Neural cell (in vitro differentiated cells): ENCODE measurements around the gene RNF157. TPM values are rescaled to one million over a fixed set of nuclear protein-coding genes. Genes with fewer than 3 reads are reported as not detected.
"Not testable (repeated sequence)": the region's sequence is repeated elsewhere in the genome, so short reads cannot be mapped to it uniquely, and the experiment has no call there.

Experiments used
- H2AFZ ChIP-seq: fragments of 200-600, 300-800 bp; sonication (generic), shearing (Covaris generic); 2 replicates; pipeline ENCODE4 v1.6.0; 2014; ENCODE audit warnings: low read depth, mild to moderate bottlenecking, antibody characterized with exemption, low read length, moderate library complexity
- H3F3A ChIP-seq: fragments of 200-600 bp; shearing (Covaris generic); 2 replicates; pipeline ENCODE4 v1.6.1; 2016; ENCODE audit warnings: mild to moderate bottlenecking, moderate library complexity, mixed read lengths, antibody characterized with exemption, low read length; ENCODE audit not compliant: insufficient read depth, poor library complexity, severe bottlenecking
- H3K27ac ChIP-seq: fragments of 200-600, 300-800 bp; sonication (generic), shearing (Covaris generic); 2 replicates; pipeline ENCODE4 v1.5.1; 2014; ENCODE audit warnings: mild to moderate bottlenecking, low read length, moderate library complexity
- H3K27me3 ChIP-seq: fragments of 300-800, 200-600 bp; sonication (generic), shearing (Covaris generic); 2 replicates; pipeline ENCODE4 v1.6.0; 2014; ENCODE audit warnings: mild to moderate bottlenecking, low read depth, low read length, moderate library complexity; ENCODE audit not compliant: insufficient read depth
- H3K36me3 ChIP-seq: fragments of 300-800, 200-600 bp; sonication (generic), shearing (Covaris generic); 2 replicates; pipeline ENCODE4 v1.5.1; 2014; ENCODE audit warnings: mild to moderate bottlenecking, antibody characterized with exemption, low read length, moderate library complexity; ENCODE audit not compliant: insufficient read depth
- H3K4me2 ChIP-seq: fragments of 300-800, 200-600 bp; sonication (generic), shearing (Covaris generic); 2 replicates; pipeline ENCODE4 v1.6.0; 2014; ENCODE audit warnings: mild to moderate bottlenecking, low read length
- H3K4me3 ChIP-seq: fragments of 300-800, 200-600 bp; sonication (generic), shearing (Covaris generic); 2 replicates; pipeline ENCODE4 v1.5.1; 2014; ENCODE audit warnings: mild to moderate bottlenecking, low read length, moderate library complexity
- H3K79me2 ChIP-seq: fragments of 200-600 bp; shearing (Covaris generic); replicated peaks from 2 replicates; pipeline ENCODE4 v1.6.0; 2014; ENCODE audit warnings: mild to moderate bottlenecking, low read length, moderate library complexity; ENCODE audit not compliant: insufficient read depth
- H3K9ac ChIP-seq: fragments of 300-800, 200-600 bp; sonication (generic), shearing (Covaris generic); 2 replicates; pipeline ENCODE4 v1.6.1; 2016; ENCODE audit warnings: mild to moderate bottlenecking, low read length, mixed read lengths
- H3K9me2 ChIP-seq: fragments of 200-600 bp; shearing (Covaris generic); 2 replicates; pipeline ENCODE4 v1.6.1; 2016; ENCODE audit warnings: mild to moderate bottlenecking, low read length, mixed read lengths; ENCODE audit not compliant: insufficient read depth
- H3K9me3 ChIP-seq: fragments of 200-600, 300-800 bp; sonication (generic), shearing (Covaris generic); 2 replicates; pipeline ENCODE4 v1.6.1; 2016; ENCODE audit warnings: mild to moderate bottlenecking, mixed run types, low read length, moderate library complexity, mixed read lengths
- H4K20me1 ChIP-seq: fragments of 200-600 bp; shearing (Covaris generic); 2 replicates; pipeline ENCODE4 v1.6.1; 2016; ENCODE audit warnings: mild to moderate bottlenecking, mixed run types; ENCODE audit not compliant: insufficient read depth
- EP300 ChIP-seq: fragments of 450-650 bp; conservative IDR thresholded peaks from 2 replicates; pipeline ENCODE4 v1.6.1; 2014; ENCODE audit warnings: antibody characterized with exemption, mild to moderate bottlenecking, moderate library complexity; ENCODE audit not compliant: poor library complexity, severe bottlenecking
- EZH2 ChIP-seq: fragments of 200-600, 300-800 bp; shearing (Covaris generic), sonication (generic); IDR thresholded peaks from 2 replicates; pipeline ENCODE4 v1.6.1; 2014; ENCODE audit warnings: antibody characterized with exemption, low read length, borderline replicate concordance, mild to moderate bottlenecking; ENCODE audit not compliant: insufficient read depth, poor library complexity, severe bottlenecking
- MXI1 ChIP-seq: fragments of 450-650 bp; conservative IDR thresholded peaks from 2 replicates; pipeline ENCODE4 v1.6.1; 2014; ENCODE audit warnings: antibody characterized with exemption, mild to moderate bottlenecking; ENCODE audit not compliant: poor library complexity, severe bottlenecking
- POLR2AphosphoS5 ChIP-seq: IDR thresholded peaks from 2 replicates; pipeline ENCODE4 v1.6.1; 2012
- RAD21 ChIP-seq: fragments of 450-650 bp; conservative IDR thresholded peaks from 2 replicates; pipeline ENCODE4 v1.6.1; 2014; ENCODE audit warnings: antibody characterized with exemption, mild to moderate bottlenecking, moderate library complexity
- SMC3 ChIP-seq: fragments of 450-650 bp; conservative IDR thresholded peaks from 2 replicates; pipeline ENCODE4 v1.6.1; 2014; ENCODE audit warnings: antibody characterized with exemption, mild to moderate bottlenecking, moderate library complexity; ENCODE audit not compliant: poor library complexity
- TAF1 ChIP-seq: IDR thresholded peaks from 2 replicates; pipeline ENCODE4 v1.6.1; 2012; ENCODE audit warnings: low read depth
- polyA plus RNA-seq: library from polyadenylated mRNA; depleted of rRNA; stranded (reverse); fragments of >200 nt; gene quantifications from 2 replicates; pipeline ENCODE4 v1.2.3, GENCODE V29; 2014
- TF ChIP-seq, protein P1 (sequence below): fragments of 450-650 bp; IDR thresholded peaks from 2 replicates; pipeline ENCODE4 v1.5.1; 2014; ENCODE audit warnings: antibody characterized with exemption, mild to moderate bottlenecking, moderate library complexity; ENCODE audit not compliant: poor library complexity, severe bottlenecking
- TF ChIP-seq, protein P2 (sequence below): IDR thresholded peaks from 2 replicates; pipeline ENCODE4 v1.6.1; 2012; ENCODE audit warnings: borderline replicate concordance

The RNF157 gene
- polyA plus RNA-seq, 1 donor from 2014 or later = 15.9 TPM

DNA sequence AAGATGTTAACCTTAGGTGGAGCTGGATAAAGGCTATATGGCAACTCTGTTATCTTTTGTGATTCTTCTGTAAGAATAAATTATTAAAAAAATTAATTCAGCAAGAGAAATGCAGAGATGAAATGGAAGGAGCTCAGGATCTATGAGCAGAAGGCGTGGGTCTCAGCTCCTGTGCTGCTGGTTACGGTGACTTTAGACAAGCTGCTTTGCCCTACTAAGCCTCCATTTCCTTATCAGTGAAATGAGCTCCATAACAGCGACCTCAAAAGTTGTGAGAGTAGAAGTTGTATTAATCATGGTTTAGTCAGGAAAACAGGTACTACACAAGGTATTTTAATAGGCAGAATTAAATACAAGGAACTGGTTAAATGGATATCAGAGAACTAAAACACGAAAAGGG, 51.0 kb downstream of the RNF157 start:
- Histone ChIP-seq H3K9ac (no peak overlapping the region), H3K79me2 (no peaks in the 10 kb centered on the region), H3K27me3 (no peaks in the 10 kb centered on the region), H2AFZ (no peak overlapping the region), H3K9me2 (no peaks in the 10 kb centered on the region), H3K36me3 (no peaks in the 10 kb centered on the region), H4K20me1 (no peaks in the 10 kb centered on the region), H3K4me2 (no peak overlapping the region), H3K27ac (no peak overlapping the region), H3K9me3 (no peaks in the 10 kb centered on the region), H3F3A (no peaks in the 10 kb centered on the region), H3K4me3 (no peak overlapping the region)
- TF ChIP-seq TAF1 (no peak), RAD21 (no peak), MXI1 (no peak), EP300 (no peak), SMC3 (no peak), EZH2 (no peak)
- TF ChIP-seq, protein P1, sequence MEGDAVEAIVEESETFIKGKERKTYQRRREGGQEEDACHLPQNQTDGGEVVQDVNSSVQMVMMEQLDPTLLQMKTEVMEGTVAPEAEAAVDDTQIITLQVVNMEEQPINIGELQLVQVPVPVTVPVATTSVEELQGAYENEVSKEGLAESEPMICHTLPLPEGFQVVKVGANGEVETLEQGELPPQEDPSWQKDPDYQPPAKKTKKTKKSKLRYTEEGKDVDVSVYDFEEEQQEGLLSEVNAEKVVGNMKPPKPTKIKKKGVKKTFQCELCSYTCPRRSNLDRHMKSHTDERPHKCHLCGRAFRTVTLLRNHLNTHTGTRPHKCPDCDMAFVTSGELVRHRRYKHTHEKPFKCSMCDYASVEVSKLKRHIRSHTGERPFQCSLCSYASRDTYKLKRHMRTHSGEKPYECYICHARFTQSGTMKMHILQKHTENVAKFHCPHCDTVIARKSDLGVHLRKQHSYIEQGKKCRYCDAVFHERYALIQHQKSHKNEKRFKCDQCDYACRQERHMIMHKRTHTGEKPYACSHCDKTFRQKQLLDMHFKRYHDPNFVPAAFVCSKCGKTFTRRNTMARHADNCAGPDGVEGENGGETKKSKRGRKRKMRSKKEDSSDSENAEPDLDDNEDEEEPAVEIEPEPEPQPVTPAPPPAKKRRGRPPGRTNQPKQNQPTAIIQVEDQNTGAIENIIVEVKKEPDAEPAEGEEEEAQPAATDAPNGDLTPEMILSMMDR = no peak

DNA sequence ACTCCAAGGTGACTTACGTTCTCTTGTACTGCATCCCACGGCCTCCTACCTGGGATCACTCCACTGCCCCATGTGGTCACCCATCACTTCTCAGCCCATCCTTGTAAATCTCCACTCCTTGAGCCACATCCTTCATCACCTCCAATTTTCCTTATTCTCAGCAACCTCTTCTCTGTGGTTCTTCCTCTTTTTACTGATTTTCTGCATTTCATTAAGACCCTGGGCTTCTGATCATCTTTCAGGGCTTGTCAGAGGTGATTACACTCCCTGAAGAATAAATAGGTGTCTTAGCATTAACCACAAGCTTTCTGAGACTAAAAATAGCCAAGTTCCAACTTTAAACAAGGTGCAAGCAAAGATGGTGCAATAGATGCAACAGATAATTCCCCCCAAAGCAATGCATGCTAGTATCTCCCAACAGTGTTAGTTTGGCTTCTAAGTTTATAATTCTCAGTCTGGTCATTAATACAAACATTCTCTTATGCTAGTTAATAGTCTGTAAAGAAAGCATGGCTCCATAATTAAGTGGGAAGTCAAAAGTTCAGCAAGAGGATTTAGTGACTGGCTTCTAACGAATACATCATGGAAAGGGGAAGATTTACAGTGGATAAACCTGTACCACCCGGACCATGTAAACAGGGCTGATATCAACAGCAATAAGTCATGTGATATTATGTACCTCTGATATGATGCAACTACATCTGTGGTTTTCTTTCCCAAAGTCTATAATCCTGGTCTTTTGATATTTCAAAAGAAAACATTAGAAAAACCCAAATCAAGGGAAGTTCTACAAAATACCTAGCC, 51.9 kb downstream of the RNF157 start:
- Histone ChIP-seq H3K27ac (no peak overlapping the region), H3K9me2 (no peaks in the 10 kb centered on the region), H3K9ac (no peak overlapping the region), H3K27me3 (no peaks in the 10 kb centered on the region), H3K4me2 (no peak overlapping the region), H3K4me3 (no peak overlapping the region), H2AFZ (no peak overlapping the region), H4K20me1 (no peaks in the 10 kb centered on the region), H3K79me2 (no peaks in the 10 kb centered on the region), H3K36me3 (no peaks in the 10 kb centered on the region), H3F3A (no peaks in the 10 kb centered on the region), H3K9me3 (no peaks in the 10 kb centered on the region)
- TF ChIP-seq, protein P2, sequence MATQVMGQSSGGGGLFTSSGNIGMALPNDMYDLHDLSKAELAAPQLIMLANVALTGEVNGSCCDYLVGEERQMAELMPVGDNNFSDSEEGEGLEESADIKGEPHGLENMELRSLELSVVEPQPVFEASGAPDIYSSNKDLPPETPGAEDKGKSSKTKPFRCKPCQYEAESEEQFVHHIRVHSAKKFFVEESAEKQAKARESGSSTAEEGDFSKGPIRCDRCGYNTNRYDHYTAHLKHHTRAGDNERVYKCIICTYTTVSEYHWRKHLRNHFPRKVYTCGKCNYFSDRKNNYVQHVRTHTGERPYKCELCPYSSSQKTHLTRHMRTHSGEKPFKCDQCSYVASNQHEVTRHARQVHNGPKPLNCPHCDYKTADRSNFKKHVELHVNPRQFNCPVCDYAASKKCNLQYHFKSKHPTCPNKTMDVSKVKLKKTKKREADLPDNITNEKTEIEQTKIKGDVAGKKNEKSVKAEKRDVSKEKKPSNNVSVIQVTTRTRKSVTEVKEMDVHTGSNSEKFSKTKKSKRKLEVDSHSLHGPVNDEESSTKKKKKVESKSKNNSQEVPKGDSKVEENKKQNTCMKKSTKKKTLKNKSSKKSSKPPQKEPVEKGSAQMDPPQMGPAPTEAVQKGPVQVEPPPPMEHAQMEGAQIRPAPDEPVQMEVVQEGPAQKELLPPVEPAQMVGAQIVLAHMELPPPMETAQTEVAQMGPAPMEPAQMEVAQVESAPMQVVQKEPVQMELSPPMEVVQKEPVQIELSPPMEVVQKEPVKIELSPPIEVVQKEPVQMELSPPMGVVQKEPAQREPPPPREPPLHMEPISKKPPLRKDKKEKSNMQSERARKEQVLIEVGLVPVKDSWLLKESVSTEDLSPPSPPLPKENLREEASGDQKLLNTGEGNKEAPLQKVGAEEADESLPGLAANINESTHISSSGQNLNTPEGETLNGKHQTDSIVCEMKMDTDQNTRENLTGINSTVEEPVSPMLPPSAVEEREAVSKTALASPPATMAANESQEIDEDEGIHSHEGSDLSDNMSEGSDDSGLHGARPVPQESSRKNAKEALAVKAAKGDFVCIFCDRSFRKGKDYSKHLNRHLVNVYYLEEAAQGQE = no peak
- TF ChIP-seq EP300 = no peak
- TF ChIP-seq MXI1 = no peak
- no peak for TF ChIP-seq SMC3
- TF ChIP-seq RAD21 = no peak
- TF ChIP-seq, protein P1 = no peak
- no peak for TF ChIP-seq EZH2
- TF ChIP-seq TAF1 = no peak
- no peak for TF ChIP-seq POLR2AphosphoS5

DNA sequence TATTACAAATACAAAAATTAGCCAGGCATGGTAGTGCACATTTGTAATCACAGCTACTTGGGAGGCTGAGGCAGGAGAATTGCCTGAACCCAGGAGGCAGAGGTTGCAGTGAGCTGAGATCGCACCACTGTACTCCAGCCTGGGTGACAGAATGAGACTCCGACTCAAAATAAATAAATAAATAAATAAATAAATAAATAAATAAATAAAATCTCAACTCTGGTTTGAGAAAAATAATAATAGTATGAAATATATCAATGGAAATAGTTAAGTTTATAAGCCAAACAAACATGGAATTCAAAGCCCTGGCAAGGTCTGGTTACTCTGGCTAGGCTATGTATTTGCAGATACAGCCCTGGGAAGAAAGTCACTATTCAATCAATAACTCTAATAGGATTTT, 53.5 kb downstream of the RNF157 start:
- not testable (repeated sequence) for H3K27me3 ChIP-seq, H3K9me2 ChIP-seq, H2AFZ ChIP-seq, H3K4me2 ChIP-seq, H3K27ac ChIP-seq, H3F3A ChIP-seq, H4K20me1 ChIP-seq, H3K36me3 ChIP-seq, H3K9me3 ChIP-seq, H3K4me3 ChIP-seq, H3K9ac ChIP-seq, H3K79me2 ChIP-seq
